Keratinocyte (primary cell): Measurements from ENCODE around the gene PNCK. TPM values are rescaled to one million over a fixed set of nuclear protein-coding genes. Genes with fewer than 3 reads are reported as not detected.

Experiments used
- DNase-seq: peaks from one replicate; pipeline ENCODE4 v3.0.0-alpha.2; 2011; ENCODE audit warnings: low read depth, missing footprints, low spot score
- FAIRE-seq: peaks from 2 replicates; lab custom pipeline; 2011; peaks lifted over from hg19 to GRCh38; lab: Jason Lieb, UNC
- H2AFZ ChIP-seq: 2 replicates; pipeline ENCODE4 v1.6.0; 2012; ENCODE audit warnings: low read length, control low read depth, inconsistent platforms; ENCODE audit not compliant: control insufficient read depth
- H3K27ac ChIP-seq: 2 replicates; pipeline ENCODE4 v1.5.1; 2011; ENCODE audit warnings: low read length; ENCODE audit not compliant: control insufficient read depth, insufficient read depth
- H3K27me3 ChIP-seq: 3 replicates; pipeline ENCODE4 v1.6.0; 2011; ENCODE audit warnings: low read length; ENCODE audit not compliant: control insufficient read depth, insufficient read depth; ENCODE audit errors: extremely low read depth
- H3K36me3 ChIP-seq, 2 experiments: 2 replicates in 1 of 2; 3 replicates in 1 of 2; pipeline ENCODE4 v1.5.1; 2011; ENCODE audit warnings: low read length in 2 of 2, mild to moderate bottlenecking in 1 of 2; ENCODE audit not compliant: control insufficient read depth in 2 of 2, insufficient read depth in 2 of 2; ENCODE audit errors: extremely low read depth in 1 of 2
- H3K4me1 ChIP-seq: 3 replicates; pipeline ENCODE4 v1.5.1; 2011; ENCODE audit warnings: low read length; ENCODE audit not compliant: control insufficient read depth, insufficient read depth; ENCODE audit errors: extremely low read depth
- H3K4me2 ChIP-seq: 3 replicates; pipeline ENCODE4 v1.6.0; 2011; ENCODE audit warnings: low read depth, low read length; ENCODE audit not compliant: control insufficient read depth, insufficient read depth; ENCODE audit errors: extremely low read depth
- H3K4me3 ChIP-seq, 3 experiments: fragments of 200-600 bp in 1 of 3; sonication (generic) in 1 of 3; 2 replicates in 2 of 3; 3 replicates in 1 of 3; pipeline ENCODE4 v1.5.1; 2011 to 2016; ENCODE audit warnings: low read length in 3 of 3, mild to moderate bottlenecking in 3 of 3, control low read depth in 2 of 3, inconsistent platforms in 1 of 3, low read depth in 1 of 3, mixed read lengths in 1 of 3, mixed run types in 1 of 3, moderate library complexity in 1 of 3; ENCODE audit not compliant: control insufficient read depth in 2 of 3, insufficient read depth in 2 of 3; ENCODE audit errors: extremely low read depth in 1 of 3
- H3K79me2 ChIP-seq: 2 replicates; pipeline ENCODE4 v1.6.0; 2012; ENCODE audit warnings: low read length; ENCODE audit not compliant: control insufficient read depth, insufficient read depth
- H3K9ac ChIP-seq: 3 replicates; pipeline ENCODE4 v1.6.0; 2011; ENCODE audit warnings: low read length; ENCODE audit not compliant: control insufficient read depth, insufficient read depth; ENCODE audit errors: extremely low read depth
- H3K9me1 ChIP-seq: 3 replicates; pipeline ENCODE4 v1.6.0; 2011; ENCODE audit warnings: low read length; ENCODE audit not compliant: control insufficient read depth, insufficient read depth; ENCODE audit errors: extremely low read depth
- H3K9me3 ChIP-seq: 2 replicates; pipeline ENCODE4 v1.5.1; 2012; ENCODE audit warnings: low read depth, low read length; ENCODE audit not compliant: control insufficient read depth
- H4K20me1 ChIP-seq: 3 replicates; pipeline ENCODE4 v1.6.0; 2011; ENCODE audit warnings: low read length; ENCODE audit not compliant: control insufficient read depth, insufficient read depth; ENCODE audit errors: extremely low read depth
- CTCF ChIP-seq, 3 experiments: IDR thresholded peaks in 1 of 3; conservative IDR thresholded peaks in 1 of 3; optimal IDR thresholded peaks in 1 of 3; 2 replicates in 2 of 3; 3 replicates in 1 of 3; pipeline versions ENCODE3 to v1.5.1; 2011; ENCODE audit warnings: low read length in 3 of 3, mild to moderate bottlenecking in 3 of 3, moderate library complexity in 2 of 3, control low read depth in 1 of 3, inconsistent platforms in 1 of 3; ENCODE audit not compliant: insufficient read depth in 2 of 3; ENCODE audit errors: extremely low read depth in 1 of 3
- EZH2 ChIP-seq: IDR thresholded peaks from one replicate; pipeline ENCODE4 v1.6.1; 2012; ENCODE audit warnings: inconsistent platforms, mild to moderate bottlenecking, low read length, moderate library complexity
- dilution Hi-C: fragments of 300-500 bp; cut with MboI; formaldehyde crosslinking; loops from one replicate; pipeline ENCODE4 v1.7.0; 2020; ENCODE audit warnings: low sequenced_read_pairs; ENCODE audit not compliant: extremely low pct_ligation_motif_present
- polyA plus RNA-seq, 5 experiments: library from polyadenylated mRNA; depleted of rRNA in 3 of 5; stranded (reverse) in 3 of 5; stranded (forward) in 1 of 5; unstranded in 1 of 5; fragments of >200 nt; gene quantifications; 1 replicate in 1 of 5; 2 replicates in 3 of 5; 3 replicates in 1 of 5; pipeline versions ENCODE4 v1.2.1 to v1.2.3, GENCODE V29; 2011 to 2012; ENCODE audit warnings: missing spikeins in 2 of 5, low read depth in 1 of 5, low replicate concordance in 1 of 5

PNCK gene
- polyA plus RNA-seq, 1 donor (not counting 4 experiments of a cell fraction or from before 2014, with no cell fraction given), result 0.24 TPM

GRCh38 chrX:153634236-153634635 lies 39.4 kb downstream of the PNCK start:
- dilution Hi-C loops, result no loop called here
- H3K9me1 ChIP-seq, result no peaks in the 10 kb centered on the region
- H3K27me3 ChIP-seq, result peaks cover 11% of the 10 kb centered on the region
- H3K79me2 ChIP-seq, result no peaks in the 10 kb centered on the region
- H3K4me3 ChIP-seq, result no peak overlapping the region
- no peaks in the 10 kb centered on the region for H4K20me1 ChIP-seq
- H2AFZ ChIP-seq, result no peak overlapping the region
- TF ChIP-seq EZH2, result no peak
- no peak for TF ChIP-seq CTCF (optimal IDR thresholded peaks at IDR 0.05 in 1 of 3, IDR thresholded peaks at IDR 0.05 in 1 of 3, conservative IDR thresholded peaks at IDR 0.05 in 1 of 3; ENCODE audit: extremely low read depth in 1 of 3, insufficient read depth in 2 of 3, low read length in 3 of 3)
- no peak overlapping the region for H3K4me2 ChIP-seq
- FAIRE-seq, result no peak
- no peaks in the 10 kb centered on the region for H3K36me3 ChIP-seq
- DNase-seq, result no peak
- no peak overlapping the region for H3K9ac ChIP-seq
- no peak overlapping the region for H3K27ac ChIP-seq
- H3K9me3 ChIP-seq, result peaks cover 3% of the 10 kb centered on the region
- H3K4me1 ChIP-seq, result peaks cover 3% of the 10 kb centered on the region

GRCh38 chrX:153633607-153634180 lies 39.9 kb downstream of the PNCK start:
- dilution Hi-C loops, result no loop called here

More at GRCh38 chrX:153633607-153634180, 39.9 kb downstream of the PNCK start:
- FAIRE-seq (no peak), DNase-seq (no peak)
- Histone ChIP-seq H4K20me1 (no peaks in the 10 kb centered on the region), H3K27ac (no peak overlapping the region), H3K9me1 (no peaks in the 10 kb centered on the region), H2AFZ (no peak overlapping the region), H3K9me3 (peaks cover 3% of the 10 kb centered on the region), H3K79me2 (no peaks in the 10 kb centered on the region), H3K4me3 (no peak overlapping the region), H3K9ac (no peak overlapping the region), H3K4me1 (peaks cover under 1% of the 10 kb centered on the region), H3K27me3 (peaks cover 6% of the 10 kb centered on the region), H3K36me3 (no peaks in the 10 kb centered on the region), H3K4me2 (no peak overlapping the region)
- TF ChIP-seq EZH2, result no peak
- no peak for TF ChIP-seq CTCF (optimal IDR thresholded peaks at IDR 0.05 in 1 of 3, IDR thresholded peaks at IDR 0.05 in 1 of 3, conservative IDR thresholded peaks at IDR 0.05 in 1 of 3; ENCODE audit: extremely low read depth in 1 of 3, insufficient read depth in 2 of 3, low read length in 3 of 3)
